GM19324 (cell line): ENCODE measurements around the gene GJC3.
"Not testable (repeated sequence)": the region's sequence is repeated elsewhere in the genome, so short reads cannot be mapped to it uniquely, and the experiment has no call there.

Experiments used
- ATAC-seq: cut with Tn5 transposase; IDR thresholded peaks from one replicate; pipeline ENCODE4 v1.9.1; 2021; ENCODE audit warnings: mild to moderate bottlenecking, moderate library complexity; ENCODE audit not compliant: unreplicated experiment, low FRiP score

Gene GJC3

GRCh38 chr7:99930376-99930775, 956 bp upstream of the GJC3 start:
- ATAC-seq = no peak

GRCh38 chr7:99929730-99930053, 272 bp upstream of the GJC3 start:
- no peak for ATAC-seq

GRCh38 chr7:99928188-99928587, 1.2 kb downstream of the GJC3 start:
- ATAC-seq = no peak

GRCh38 chr7:99927536-99927935, 1.9 kb downstream of the GJC3 start:
- ATAC-seq = no peak

- ATAC-seq = no peak
These were observed 3.1 kb downstream of the GJC3 start for GRCh38 chr7:99926321-99926720.

- ATAC-seq = no peak
These were observed 6.2 kb downstream of the GJC3 start for GRCh38 chr7:99923200-99923599.

GRCh38 chr7:99920149-99920548, 9.3 kb downstream of the GJC3 start:
- ATAC-seq = no peak

GRCh38 chr7:99919814-99920112, 9.7 kb downstream of the GJC3 start:
- ATAC-seq = no peak

- ATAC-seq = peak; percentile 97
These were observed 10.2 kb downstream of the GJC3 start, which contains the start of gene TRIM4 for GRCh38 chr7:99918959-99919813. Gene TRIM4 (minus strand): TSS chr7:99919530. CDS start chr7:99919401, 129 bp downstream.

GRCh38 chr7:99910976-99911375, 18.4 kb downstream of the GJC3 start:
- ATAC-seq = no peak

- no peak for ATAC-seq
These were observed 27.8 kb downstream of the GJC3 start for GRCh38 chr7:99901581-99901980.

GRCh38 chr7:99899830-99900519, 29.4 kb downstream of the GJC3 start:
- ATAC-seq = no peak

- ATAC-seq = no peak
These were observed 30.6 kb downstream of the GJC3 start for GRCh38 chr7:99898836-99899235.

- ATAC-seq = no peak
These were observed 31.4 kb downstream of the GJC3 start for GRCh38 chr7:99898023-99898357.

GRCh38 chr7:99897322-99898022, 31.9 kb downstream of the GJC3 start:
- no peak for ATAC-seq

- ATAC-seq = no peak
These were observed 34.7 kb downstream of the GJC3 start for GRCh38 chr7:99894738-99895137.

- no peak for ATAC-seq
These were observed 36.1 kb downstream of the GJC3 start for GRCh38 chr7:99893280-99893679.

GRCh38 chr7:99890348-99890747, 39.1 kb downstream of the GJC3 start:
- ATAC-seq = not testable (repeated sequence)

GRCh38 chr7:99888366-99888765, 41.1 kb downstream of the GJC3 start:
- ATAC-seq = not testable (repeated sequence)

- ATAC-seq = no peak
These were observed 48.0 kb downstream of the GJC3 start for GRCh38 chr7:99881370-99881769.

GRCh38 chr7:99876933-99877332, 52.5 kb downstream of the GJC3 start, which contains the start of gene OR2AE1:
Gene OR2AE1 (minus strand): TSS chr7:99877033. CDS start chr7:99877033, 0 bp downstream.
- no peak for ATAC-seq
